ENCODE results near the gene NFIA.

NFIA gene

DNA sequence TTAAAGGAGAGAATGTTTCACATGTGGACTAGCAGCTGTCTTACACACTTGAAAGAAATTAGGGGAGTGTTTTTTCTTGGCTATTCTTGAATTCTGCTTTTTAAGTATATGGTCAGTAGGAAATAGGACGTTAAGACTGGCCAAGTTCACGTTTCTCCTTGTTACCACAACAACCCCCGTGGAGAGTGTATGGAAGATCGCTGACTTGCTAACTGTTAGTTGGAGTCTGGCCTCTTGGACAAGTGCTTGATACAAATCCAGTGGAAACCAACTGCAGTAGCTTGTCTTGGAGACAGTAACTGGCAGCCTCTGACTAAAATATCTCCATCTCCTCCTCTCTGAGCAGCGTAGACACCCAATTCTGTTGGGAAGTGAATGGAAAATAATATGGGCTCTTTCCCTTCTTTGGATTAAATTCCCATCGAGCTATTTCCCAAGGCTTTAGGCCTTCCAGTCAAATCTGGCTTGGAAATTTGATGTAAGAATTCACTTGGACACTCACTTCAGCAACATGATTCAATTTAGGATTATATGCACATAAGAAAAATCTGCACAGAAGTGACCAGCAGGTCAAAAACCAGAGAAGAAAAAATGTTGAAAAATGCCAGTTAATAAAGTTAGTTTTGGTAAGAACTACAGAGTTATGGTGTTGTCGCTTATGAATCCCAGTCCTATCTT, 3.6 kb upstream of the NFIA start:
- no peak overlapping the region for H3K23ac ChIP-seq (ENCODE audit: low read depth, low read length, poor library complexity)
- no peak overlapping the region for H2BK12ac ChIP-seq (ENCODE audit: low read length)
- H3K4me1 ChIP-seq (ENCODE audit: control insufficient read depth in 2 of 2, insufficient read depth in 1 of 2, low read depth in 1 of 2, low read length in 2 of 2): peaks cover 2% of the 10 kb centered on the region in 2 donors
- H2AFZ ChIP-seq (ENCODE audit: low read length): no peak overlapping the region
- no peak overlapping the region for H3K14ac ChIP-seq (ENCODE audit: low read length)
- no peak overlapping the region for H3K18ac ChIP-seq (ENCODE audit: low read length)
- no peak overlapping the region for H2BK120ac ChIP-seq (ENCODE audit: low read depth, low read length)
- no peak overlapping the region for H4K91ac ChIP-seq (ENCODE audit: low read depth, low read length, poor library complexity)
- H3K79me1 ChIP-seq (ENCODE audit: low read depth, low read length): no peaks in the 10 kb centered on the region
- no peaks in the 10 kb centered on the region for H3K9me3 ChIP-seq (replicated peaks in 1 of 2; ENCODE audit: control insufficient read depth in 2 of 2, insufficient read depth in 1 of 2, low read depth in 1 of 2, low read length in 2 of 2)
- no peak overlapping the region for H3K9ac ChIP-seq (ENCODE audit: low read depth, low read length, poor library complexity)
- DNase-seq (ENCODE audit: low spot score): no peak
- no peaks in the 10 kb centered on the region for H3K36me3 ChIP-seq (replicated peaks in 1 of 2; ENCODE audit: control insufficient read depth in 2 of 2, insufficient read depth in 2 of 2, low read length in 2 of 2)
- no peak overlapping the region for H2AK5ac ChIP-seq (ENCODE audit: low read depth, low read length)
- no CpG with 5 or more reads among the region's 7 CpGs for WGBS, 2 donors (ENCODE audit: extremely low coverage in 2 of 2, insufficient read length in 2 of 2, insufficient replicate concordance in 1 of 2)
- H3K4me2 ChIP-seq (ENCODE audit: insufficient read depth, low read length, poor library complexity, severe bottlenecking): no peak overlapping the region
- no peak overlapping the region for H3K4me3 ChIP-seq (ENCODE audit: low read length in 2 of 2)
- no peak overlapping the region for H3K27ac ChIP-seq (replicated peaks; ENCODE audit: low read length)
- no peak overlapping the region for H2BK5ac ChIP-seq (ENCODE audit: low read length)
- H4K8ac ChIP-seq (ENCODE audit: low read depth, low read length): no peak overlapping the region
- H3K27me3 ChIP-seq (ENCODE audit: control insufficient read depth in 3 of 3, insufficient read depth in 3 of 3, low read depth in 1 of 3, low read length in 3 of 3): peaks cover 22 to 59% (median 51%) of the 10 kb centered on the region in 3 experiments
- no peak overlapping the region for H2BK15ac ChIP-seq (ENCODE audit: low read length)
- H3K4ac ChIP-seq (ENCODE audit: low read length): no peak overlapping the region

DNA sequence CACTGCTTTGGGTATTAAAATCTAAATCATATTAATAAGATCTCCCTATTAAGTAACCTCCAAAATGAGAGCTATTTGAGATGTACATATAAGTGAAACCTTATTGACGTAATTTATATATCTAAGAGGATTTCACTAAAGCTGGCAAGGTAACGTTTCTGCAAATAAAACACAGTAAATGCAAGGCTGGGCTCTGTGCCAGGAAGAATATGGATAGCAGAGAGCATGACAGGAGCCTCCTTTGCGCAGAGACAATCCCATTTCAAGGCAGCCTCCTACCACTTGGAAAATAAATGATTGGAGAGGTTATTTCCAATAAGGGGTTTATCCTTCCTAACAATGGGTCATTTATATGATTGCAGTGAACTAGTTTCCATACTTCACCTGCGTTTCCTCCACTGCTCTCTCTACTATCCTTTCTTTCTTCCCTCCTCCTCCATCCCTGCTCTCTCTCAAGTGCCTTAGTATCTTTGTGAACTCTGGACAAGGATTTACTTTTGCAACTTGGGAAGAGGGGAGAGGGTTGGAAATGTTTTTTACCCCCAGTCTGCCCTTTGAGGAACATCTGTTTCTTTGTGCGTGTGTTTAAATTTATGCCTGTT, 3.0 kb upstream of the NFIA start:
- DNase-seq (ENCODE audit: low spot score): no peak
- no peak overlapping the region for H2BK120ac ChIP-seq (ENCODE audit: low read depth, low read length)
- H4K8ac ChIP-seq (ENCODE audit: low read depth, low read length): no peak overlapping the region
- no peak overlapping the region for H2AK5ac ChIP-seq (ENCODE audit: low read depth, low read length)
- H3K27ac ChIP-seq (replicated peaks; ENCODE audit: low read length): no peak overlapping the region
- no peak overlapping the region for H3K4me3 ChIP-seq (ENCODE audit: low read length in 2 of 2)
- H3K23ac ChIP-seq (ENCODE audit: low read depth, low read length, poor library complexity): no peak overlapping the region
- no peak overlapping the region for H3K9ac ChIP-seq (ENCODE audit: low read depth, low read length, poor library complexity)
- no peak overlapping the region for H2BK5ac ChIP-seq (ENCODE audit: low read length)
- H3K9me3 ChIP-seq (replicated peaks in 1 of 2; ENCODE audit: control insufficient read depth in 2 of 2, insufficient read depth in 1 of 2, low read depth in 1 of 2, low read length in 2 of 2): no peaks in the 10 kb centered on the region
- no peak overlapping the region for H4K91ac ChIP-seq (ENCODE audit: low read depth, low read length, poor library complexity)
- no CpG with 5 or more reads among the region's 5 CpGs for WGBS, 2 donors (ENCODE audit: extremely low coverage in 2 of 2, insufficient read length in 2 of 2, insufficient replicate concordance in 1 of 2)
- H2AFZ ChIP-seq (ENCODE audit: low read length): no peak overlapping the region
- no peaks in the 10 kb centered on the region for H3K79me1 ChIP-seq (ENCODE audit: low read depth, low read length)
- H3K14ac ChIP-seq (ENCODE audit: low read length): no peak overlapping the region
- H3K4ac ChIP-seq (ENCODE audit: low read length): no peak overlapping the region
- no peak overlapping the region for H3K4me2 ChIP-seq (ENCODE audit: insufficient read depth, low read length, poor library complexity, severe bottlenecking)
- H3K27me3 ChIP-seq (ENCODE audit: control insufficient read depth in 3 of 3, insufficient read depth in 3 of 3, low read depth in 1 of 3, low read length in 3 of 3): peaks cover 22 to 65% (median 55%) of the 10 kb centered on the region in 3 experiments
- H2BK12ac ChIP-seq (ENCODE audit: low read length): no peak overlapping the region
- no peaks in the 10 kb centered on the region for H3K36me3 ChIP-seq (replicated peaks in 1 of 2; ENCODE audit: control insufficient read depth in 2 of 2, insufficient read depth in 2 of 2, low read length in 2 of 2)
- H3K18ac ChIP-seq (ENCODE audit: low read length): no peak overlapping the region
- H2BK15ac ChIP-seq (ENCODE audit: low read length): no peak overlapping the region
- peaks cover 2% of the 10 kb centered on the region in 2 donors for H3K4me1 ChIP-seq (ENCODE audit: control insufficient read depth in 2 of 2, insufficient read depth in 1 of 2, low read depth in 1 of 2, low read length in 2 of 2)

DNA sequence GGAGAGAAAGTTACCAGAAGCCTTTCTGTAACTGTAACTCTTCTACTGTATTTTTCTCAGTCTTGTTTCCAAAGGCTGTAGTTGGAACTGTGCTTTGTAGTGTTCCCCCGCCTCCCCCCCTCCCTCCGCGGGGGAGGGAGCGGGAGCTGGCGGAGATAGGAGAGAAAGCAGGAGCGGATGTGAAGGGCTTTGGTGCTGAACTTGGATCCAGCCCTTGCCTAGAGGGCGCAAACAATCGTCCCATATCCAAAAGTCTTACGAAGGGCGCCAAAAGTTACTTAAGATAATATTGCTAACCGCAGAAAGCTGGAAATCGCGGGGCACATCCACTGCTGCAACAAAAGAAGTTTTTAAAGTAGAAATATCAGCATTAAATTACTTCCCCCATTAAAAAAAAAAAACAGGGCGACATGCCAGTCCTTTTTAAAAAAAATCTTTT, 2.4 kb upstream of the NFIA start:
- no peak overlapping the region for H4K8ac ChIP-seq (ENCODE audit: low read depth, low read length)
- no CpG with 5 or more reads among the region's 14 CpGs for WGBS, 2 donors (ENCODE audit: extremely low coverage in 2 of 2, insufficient read length in 2 of 2, insufficient replicate concordance in 1 of 2)
- no peak for DNase-seq (ENCODE audit: low spot score)

DNA sequence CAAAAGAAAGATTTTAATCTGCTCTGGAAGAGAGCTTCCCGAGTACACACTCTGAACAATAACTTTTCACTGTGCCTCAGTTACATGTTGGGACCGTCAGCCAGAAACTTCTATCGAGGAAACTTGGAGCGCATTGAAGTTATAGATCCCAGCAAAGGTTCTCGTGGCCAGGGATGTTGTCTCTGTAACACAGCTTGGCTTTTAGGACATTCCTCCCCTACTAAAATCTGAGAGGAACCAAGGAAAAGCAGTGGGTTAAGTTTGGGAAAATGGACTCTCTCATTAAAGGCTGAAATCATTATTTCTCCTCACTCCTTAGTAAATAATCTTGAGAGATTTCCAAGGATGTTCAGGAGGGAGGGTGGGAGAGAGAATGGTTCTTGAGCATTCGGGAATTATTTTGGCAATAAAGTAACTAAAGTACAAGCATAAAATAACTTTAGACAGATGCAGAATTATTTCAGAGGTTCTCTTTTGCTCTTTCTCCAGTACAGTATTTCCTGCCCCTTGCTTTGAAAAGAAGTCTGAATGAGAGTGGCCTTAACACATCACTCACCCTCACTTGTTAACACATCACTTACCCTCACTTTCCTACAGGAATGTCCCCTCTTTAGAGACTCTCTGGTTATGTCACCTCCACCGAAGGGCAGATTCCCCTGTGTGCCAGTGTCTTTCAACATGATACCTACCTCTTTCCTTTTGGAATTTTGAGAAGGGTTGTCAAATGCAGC, 1.8 kb upstream of the NFIA start:
- H4K91ac ChIP-seq (ENCODE audit: low read depth, low read length, poor library complexity): no peak overlapping the region
- no peak overlapping the region for H2BK15ac ChIP-seq (ENCODE audit: low read length)
- H3K79me1 ChIP-seq (ENCODE audit: low read depth, low read length): no peaks in the 10 kb centered on the region
- H3K36me3 ChIP-seq (replicated peaks in 1 of 2; ENCODE audit: control insufficient read depth in 2 of 2, insufficient read depth in 2 of 2, low read length in 2 of 2): no peaks in the 10 kb centered on the region
- peaks cover 22 to 77% (median 56%) of the 10 kb centered on the region in 3 experiments for H3K27me3 ChIP-seq (ENCODE audit: control insufficient read depth in 3 of 3, insufficient read depth in 3 of 3, low read depth in 1 of 3, low read length in 3 of 3)
- H3K27ac ChIP-seq (replicated peaks; ENCODE audit: low read length): no peak overlapping the region
- WGBS, 2 donors (ENCODE audit: extremely low coverage in 2 of 2, insufficient read length in 2 of 2, insufficient replicate concordance in 1 of 2): no CpG with 5 or more reads among the region's 7 CpGs
- no peak overlapping the region for H2AK5ac ChIP-seq (ENCODE audit: low read depth, low read length)
- no peak overlapping the region for H3K4me2 ChIP-seq (ENCODE audit: insufficient read depth, low read length, poor library complexity, severe bottlenecking)
- H3K9me3 ChIP-seq (replicated peaks in 1 of 2; ENCODE audit: control insufficient read depth in 2 of 2, insufficient read depth in 1 of 2, low read depth in 1 of 2, low read length in 2 of 2): no peaks in the 10 kb centered on the region
- no peak overlapping the region for H3K9ac ChIP-seq (ENCODE audit: low read depth, low read length, poor library complexity)
- DNase-seq (ENCODE audit: low spot score): no peak
- no peak overlapping the region for H3K4me3 ChIP-seq (ENCODE audit: low read length in 2 of 2)
- peaks cover 2% of the 10 kb centered on the region in 2 donors for H3K4me1 ChIP-seq (ENCODE audit: control insufficient read depth in 2 of 2, insufficient read depth in 1 of 2, low read depth in 1 of 2, low read length in 2 of 2)
- no peak overlapping the region for H2BK120ac ChIP-seq (ENCODE audit: low read depth, low read length)
- no peak overlapping the region for H2BK12ac ChIP-seq (ENCODE audit: low read length)
- no peak overlapping the region for H2BK5ac ChIP-seq (ENCODE audit: low read length)
- H3K4ac ChIP-seq (ENCODE audit: low read length): no peak overlapping the region
- no peak overlapping the region for H4K8ac ChIP-seq (ENCODE audit: low read depth, low read length)
- no peak overlapping the region for H3K23ac ChIP-seq (ENCODE audit: low read depth, low read length, poor library complexity)
- H2AFZ ChIP-seq (ENCODE audit: low read length): no peak overlapping the region
- H3K14ac ChIP-seq (ENCODE audit: low read length): no peak overlapping the region
- H3K18ac ChIP-seq (ENCODE audit: low read length): no peak overlapping the region

More for the DNA sequence above, 2.4 kb upstream of the NFIA start:
- Histone ChIP-seq H3K9ac (ENCODE audit: low read depth, low read length, poor library complexity) (no peak overlapping the region), H3K4me1 (ENCODE audit: control insufficient read depth in 2 of 2, insufficient read depth in 1 of 2, low read depth in 1 of 2, low read length in 2 of 2) (peaks cover 2% of the 10 kb centered on the region in 2 donors), H3K23ac (ENCODE audit: low read depth, low read length, poor library complexity) (no peak overlapping the region), H3K36me3 (replicated peaks in 1 of 2; ENCODE audit: control insufficient read depth in 2 of 2, insufficient read depth in 2 of 2, low read length in 2 of 2) (no peaks in the 10 kb centered on the region), H2BK15ac (ENCODE audit: low read length) (no peak overlapping the region), H3K4me2 (ENCODE audit: insufficient read depth, low read length, poor library complexity, severe bottlenecking) (no peak overlapping the region), H2BK12ac (ENCODE audit: low read length) (no peak overlapping the region), H3K27ac (replicated peaks; ENCODE audit: low read length) (no peak overlapping the region), H3K27me3 (ENCODE audit: control insufficient read depth in 3 of 3, insufficient read depth in 3 of 3, low read depth in 1 of 3, low read length in 3 of 3) (peaks cover 22 to 70% (median 58%) of the 10 kb centered on the region in 3 experiments), H3K14ac (ENCODE audit: low read length) (no peak overlapping the region), H3K79me1 (ENCODE audit: low read depth, low read length) (no peaks in the 10 kb centered on the region), H2AFZ (ENCODE audit: low read length) (no peak overlapping the region), H2BK120ac (ENCODE audit: low read depth, low read length) (no peak overlapping the region), H2AK5ac (ENCODE audit: low read depth, low read length) (no peak overlapping the region), H4K91ac (ENCODE audit: low read depth, low read length, poor library complexity) (no peak overlapping the region), H3K4me3 (ENCODE audit: low read length in 2 of 2) (no peak overlapping the region), H3K4ac (ENCODE audit: low read length) (no peak overlapping the region), H2BK5ac (ENCODE audit: low read length) (no peak overlapping the region), H3K9me3 (replicated peaks in 1 of 2; ENCODE audit: control insufficient read depth in 2 of 2, insufficient read depth in 1 of 2, low read depth in 1 of 2, low read length in 2 of 2) (no peaks in the 10 kb centered on the region), H3K18ac (ENCODE audit: low read length) (no peak overlapping the region)
